Body of pancreas (tissue), 4 donors: Measurements from ENCODE around the gene PLEKHG1. TPM values are rescaled to one million over a fixed set of nuclear protein-coding genes. Genes with fewer than 3 reads are reported as not detected.

Experiments
- ATAC-seq: fragments of 150-250 bp; one replicate; pipeline ENCODE4 v1.9.1; 2016
- DNase-seq, 4 donors: peaks; one replicate each; pipeline ENCODE4 v3.0.0-alpha.2; 2019
- H3K27ac ChIP-seq, 4 donors: fragments of 200-600 bp; sonication (generic); 1 replicate in 3 of 4; 2 replicates in 1 of 4; pipeline versions ENCODE4 v1.5.1 to v1.6.1; 2016 to 2019; ENCODE audit warnings: mild to moderate bottlenecking in 1 of 4, mixed read lengths in 1 of 4, moderate library complexity in 1 of 4
- H3K27me3 ChIP-seq, 2 donors: fragments of 200-600 bp; sonication (generic); one replicate each; pipeline ENCODE4 v1.6.0; 2016; ENCODE audit warnings: mild to moderate bottlenecking in 1 of 2
- H3K36me3 ChIP-seq, 2 donors: fragments of 200-600 bp; sonication (generic); replicated peaks in 1 of 2; 2 replicates each; pipeline ENCODE4 v1.5.1; 2016; ENCODE audit warnings: low read depth in 2 of 2; ENCODE audit not compliant: insufficient read depth in 1 of 2
- H3K4me1 ChIP-seq: fragments of 200-600 bp; sonication (generic); one replicate; pipeline ENCODE4 v1.6.0; 2016
- H3K4me3 ChIP-seq, 2 donors: fragments of 200-600 bp; sonication (generic); 1 replicate in 1 of 2; 2 replicates in 1 of 2; pipeline ENCODE4 v1.5.1; 2016 to 2019
- H3K9me3 ChIP-seq, 3 donors: fragments of 200-600 bp; sonication (generic); 1 replicate in 2 of 3; 2 replicates in 1 of 3; pipeline ENCODE4 v1.5.1; 2016
- POLR2A ChIP-seq, 3 donors: fragments of 450-650 bp; IDR thresholded peaks; one replicate each; pipeline ENCODE4 v1.6.1; 2016; ENCODE audit warnings: antibody characterized with exemption in 3 of 3, mild to moderate bottlenecking in 2 of 3
- WGBS, 2 donors: methylation state at CpG; one replicate each; pipeline ENCODE4 v1.1.5; 2017; 5-methylcytosine and 5-hydroxymethylcytosine counted together
- intact Hi-C: fragments of 100-400 bp; cut with DNase I; formaldehyde crosslinking; loops from one replicate; pipeline ENCODE4 v1.15.1; 2023
- total RNA-seq, 2 donors: library from RNA; depleted of rRNA; stranded (reverse); fragments of >200 nt; gene quantifications; one replicate each; pipeline ENCODE4 v1.1.0, GENCODE V29; 2016
- TF ChIP-seq, protein P1 (sequence below), 7 experiments: fragments of 450-650 bp in 4 of 7; fragments of 200-600 bp in 3 of 7; sonication (generic) in 3 of 7; IDR thresholded peaks; one replicate each; pipeline ENCODE4 v1.5.1; 2016 to 2019; ENCODE audit warnings: antibody characterized with exemption in 7 of 7

The PLEKHG1 gene
- total RNA-seq, 2 donors from 2014 or later, result 4.2 to 26.0 TPM

DNA sequence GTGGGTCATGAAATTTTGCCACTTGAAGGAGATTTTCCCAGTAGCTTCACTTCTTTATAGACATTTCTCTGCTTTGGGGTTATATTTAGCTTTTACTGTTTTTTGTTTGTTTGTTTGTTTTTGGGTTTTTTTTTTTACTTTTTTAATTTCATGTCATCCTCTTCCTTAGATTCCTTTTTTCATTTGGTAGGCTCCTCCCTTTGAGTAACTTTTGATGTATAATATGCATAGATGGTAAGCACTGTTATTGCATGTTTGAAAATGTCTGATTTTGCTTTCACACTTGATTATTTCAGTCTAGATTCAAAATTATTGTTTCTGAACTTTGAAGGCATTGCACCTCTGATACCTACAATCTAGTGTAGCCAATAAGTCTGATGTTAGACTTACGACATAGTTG is 37.6 kb downstream of the PLEKHG1 start:
- 85 to 94% methylated on average over 1 of the region's 1 CpG for WGBS, 2 donors
- no peaks in the 10 kb centered on the region for H3K36me3 ChIP-seq
- no peak for ATAC-seq
- intact Hi-C loops, result no loop called here
- TF ChIP-seq, protein P1, sequence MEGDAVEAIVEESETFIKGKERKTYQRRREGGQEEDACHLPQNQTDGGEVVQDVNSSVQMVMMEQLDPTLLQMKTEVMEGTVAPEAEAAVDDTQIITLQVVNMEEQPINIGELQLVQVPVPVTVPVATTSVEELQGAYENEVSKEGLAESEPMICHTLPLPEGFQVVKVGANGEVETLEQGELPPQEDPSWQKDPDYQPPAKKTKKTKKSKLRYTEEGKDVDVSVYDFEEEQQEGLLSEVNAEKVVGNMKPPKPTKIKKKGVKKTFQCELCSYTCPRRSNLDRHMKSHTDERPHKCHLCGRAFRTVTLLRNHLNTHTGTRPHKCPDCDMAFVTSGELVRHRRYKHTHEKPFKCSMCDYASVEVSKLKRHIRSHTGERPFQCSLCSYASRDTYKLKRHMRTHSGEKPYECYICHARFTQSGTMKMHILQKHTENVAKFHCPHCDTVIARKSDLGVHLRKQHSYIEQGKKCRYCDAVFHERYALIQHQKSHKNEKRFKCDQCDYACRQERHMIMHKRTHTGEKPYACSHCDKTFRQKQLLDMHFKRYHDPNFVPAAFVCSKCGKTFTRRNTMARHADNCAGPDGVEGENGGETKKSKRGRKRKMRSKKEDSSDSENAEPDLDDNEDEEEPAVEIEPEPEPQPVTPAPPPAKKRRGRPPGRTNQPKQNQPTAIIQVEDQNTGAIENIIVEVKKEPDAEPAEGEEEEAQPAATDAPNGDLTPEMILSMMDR (IDR thresholded peaks at IDR 0.05), result no peak
- TF ChIP-seq POLR2A (IDR thresholded peaks at IDR 0.05), result no peak
- no peaks in the 10 kb centered on the region for H3K4me1 ChIP-seq
- no peaks in the 10 kb centered on the region for H3K27me3 ChIP-seq
- no peak for DNase-seq
- no peak overlapping the region for H3K27ac ChIP-seq
- H3K9me3 ChIP-seq, result no peaks in the 10 kb centered on the region
- no peak overlapping the region for H3K4me3 ChIP-seq

DNA sequence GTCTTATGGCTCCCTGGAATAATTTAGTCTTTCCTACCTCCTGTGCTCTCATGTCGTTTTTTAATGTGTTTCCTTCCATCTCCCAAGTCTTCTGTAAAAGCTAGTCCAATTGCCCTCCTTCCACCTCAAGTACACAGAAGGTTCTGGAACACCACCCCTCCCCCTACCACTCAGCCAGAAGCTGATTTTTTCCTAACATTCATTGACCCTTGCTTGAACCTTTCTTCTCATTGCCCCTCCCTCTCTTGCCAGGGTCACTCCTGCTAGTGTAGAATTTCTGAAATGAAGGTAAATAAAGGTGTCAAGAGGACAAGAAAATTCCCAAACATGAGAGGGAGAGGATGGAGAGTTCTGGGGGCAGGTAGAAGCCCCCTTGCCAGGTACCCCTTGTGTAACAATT is 38.6 kb downstream of the PLEKHG1 start:
- DNase-seq, result no peak
- H3K9me3 ChIP-seq, result no peaks in the 10 kb centered on the region
- no peaks in the 10 kb centered on the region for H3K27me3 ChIP-seq
- ATAC-seq, result no peak
- no peak for TF ChIP-seq POLR2A (IDR thresholded peaks at IDR 0.05)
- TF ChIP-seq, protein P1 (IDR thresholded peaks at IDR 0.05), result no peak
- H3K4me3 ChIP-seq, result no peak overlapping the region
- 76 to 77% methylated on average over 1 of the region's 1 CpG for WGBS, 2 donors
- no peaks in the 10 kb centered on the region for H3K36me3 ChIP-seq
- no peak overlapping the region for H3K27ac ChIP-seq
- H3K4me1 ChIP-seq, result no peaks in the 10 kb centered on the region
- intact Hi-C loops, result no loop called here

DNA sequence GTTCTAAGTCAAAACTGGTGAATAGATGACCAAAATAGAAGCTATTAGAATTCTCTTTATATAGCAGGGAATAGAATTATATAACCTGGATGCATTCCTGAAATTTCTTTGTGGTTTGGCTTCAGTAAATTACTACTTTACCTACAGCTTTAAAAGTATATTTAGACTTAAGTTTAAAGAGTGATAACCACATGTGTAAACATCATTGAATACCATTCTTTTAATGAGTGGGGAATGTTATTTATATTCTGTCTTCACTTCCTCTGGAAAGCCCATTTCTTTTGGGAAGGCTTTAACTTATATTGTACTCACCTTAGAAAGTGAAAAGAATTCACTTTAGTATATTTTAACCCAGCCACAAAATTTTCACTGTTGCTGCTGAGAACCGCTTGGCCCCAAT is 39.1 kb downstream of the PLEKHG1 start:
- H3K27me3 ChIP-seq, result no peaks in the 10 kb centered on the region
- 91 to 92% methylated on average over 1 of the region's 1 CpG for WGBS, 2 donors
- H3K27ac ChIP-seq, result no peak overlapping the region
- no peak overlapping the region for H3K4me3 ChIP-seq
- H3K4me1 ChIP-seq, result no peaks in the 10 kb centered on the region
- no peaks in the 10 kb centered on the region for H3K36me3 ChIP-seq
- TF ChIP-seq POLR2A (IDR thresholded peaks at IDR 0.05), result no peak
- TF ChIP-seq, protein P1 (IDR thresholded peaks at IDR 0.05), result no peak
- intact Hi-C loops, result no loop called here
- H3K9me3 ChIP-seq, result no peaks in the 10 kb centered on the region
- DNase-seq, result no peak
- ATAC-seq, result no peak

DNA sequence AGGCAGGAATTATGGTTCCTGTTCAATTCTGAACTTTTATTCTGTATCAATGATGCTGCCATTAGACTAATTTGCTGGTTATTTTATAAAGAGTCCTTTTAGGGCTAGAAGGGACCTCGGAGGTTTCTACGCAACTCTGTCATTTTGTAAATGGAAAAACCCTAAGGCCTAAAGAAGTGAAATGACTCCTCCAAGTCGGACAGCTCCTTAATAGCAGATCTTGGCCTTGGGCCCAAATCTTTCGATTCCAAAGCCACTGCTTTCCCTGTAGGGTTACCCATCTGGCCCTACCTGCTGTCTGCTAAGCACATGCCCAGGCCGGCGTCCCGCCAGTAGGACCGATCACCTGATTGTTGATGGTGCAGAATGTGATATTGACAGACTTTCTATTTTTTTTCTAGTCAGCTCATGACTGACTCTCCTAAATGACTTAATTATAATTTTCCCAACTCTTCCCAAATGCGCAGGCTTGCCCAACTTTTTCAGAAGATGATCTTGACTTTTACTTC is 40.2 kb downstream of the PLEKHG1 start:
- H3K9me3 ChIP-seq, result no peaks in the 10 kb centered on the region
- WGBS, 2 donors, result 81 to 95% methylated on average over 9 of the region's 9 CpGs
- TF ChIP-seq POLR2A (IDR thresholded peaks at IDR 0.05), result no peak
- TF ChIP-seq, protein P1 (IDR thresholded peaks at IDR 0.05), result no peak

DNA sequence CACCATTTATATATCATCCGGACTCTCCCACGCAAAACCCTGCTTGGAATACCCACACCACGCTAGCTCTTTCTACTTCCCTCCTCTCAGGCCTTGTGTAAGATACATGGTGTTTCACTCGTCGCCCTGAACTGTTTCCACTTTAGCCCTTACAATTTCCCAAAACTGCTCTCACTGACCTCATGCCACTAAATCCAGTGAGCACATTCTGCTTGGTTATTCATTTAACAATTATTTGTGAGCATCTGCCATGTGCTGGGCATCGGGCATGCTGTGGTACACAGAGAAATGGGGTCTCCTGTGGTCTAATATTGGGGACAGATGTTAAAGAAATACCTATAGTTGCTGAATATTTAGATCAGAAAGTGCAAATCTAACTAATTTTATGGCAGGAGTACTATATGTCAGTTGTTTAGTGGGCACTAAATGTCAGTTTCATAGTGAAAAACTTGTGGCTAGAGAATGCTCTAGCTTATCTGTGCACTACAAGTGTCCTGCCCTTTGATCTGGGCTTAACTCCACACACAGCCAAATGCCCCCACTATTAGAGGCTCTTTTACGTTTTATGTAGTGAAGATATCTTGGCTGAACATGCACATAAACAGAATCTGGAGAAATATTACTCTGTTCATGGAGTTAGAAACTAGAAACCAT is 41.0 kb downstream of the PLEKHG1 start:
- no peaks in the 10 kb centered on the region for H3K4me1 ChIP-seq
- H3K36me3 ChIP-seq, result no peaks in the 10 kb centered on the region
- ATAC-seq, result no peak
- H3K4me3 ChIP-seq, result no peak overlapping the region
- H3K27ac ChIP-seq, result no peak overlapping the region
- no peaks in the 10 kb centered on the region for H3K27me3 ChIP-seq
- intact Hi-C loops, result no loop called here
- WGBS, 2 donors, result 83 to 84% methylated on average over 7 of the region's 7 CpGs
- TF ChIP-seq POLR2A (IDR thresholded peaks at IDR 0.05), result no peak
- TF ChIP-seq, protein P1 (IDR thresholded peaks at IDR 0.05), result no peak
- H3K9me3 ChIP-seq, result no peaks in the 10 kb centered on the region
- DNase-seq, result no peak

More for the DNA sequence above, 40.2 kb downstream of the PLEKHG1 start:
- no peak overlapping the region for H3K27ac ChIP-seq
- H3K36me3 ChIP-seq, result no peaks in the 10 kb centered on the region
- no peaks in the 10 kb centered on the region for H3K27me3 ChIP-seq
- no peak for ATAC-seq
- H3K4me1 ChIP-seq, result no peaks in the 10 kb centered on the region
- H3K4me3 ChIP-seq, result no peak overlapping the region
- intact Hi-C loops, result no loop called here
- DNase-seq, result no peak
